Activated CD8-positive, alpha-beta T cell treated with anti-CD3 and anti-CD28 coated beads, Interleukin-2, amount 10 ng/mL, durations not matched to agents 7 days and 5 days (primary cell): Measurements from ENCODE around the gene PGLYRP4. TPM values are rescaled to one million over a fixed set of nuclear protein-coding genes. Genes with fewer than 3 reads are reported as not detected.

Experiments
- ATAC-seq: fragments of 150-1000 bp; cut with Tn5 transposase; one replicate; pipeline ENCODE4 v1.10.0; 2021; ENCODE audit warnings: moderate library complexity
- CTCF ChIA-PET: fragments of 350-600 bp; sonication (Branson Sonifier 250); formaldehyde crosslinking; loops from one replicate; lab custom pipeline; 2021; ENCODE audit warnings: antibody characterized with exemption; lab: Charles Lee
- POLR2A ChIA-PET: fragments of 350-600 bp; sonication (Branson Sonifier 250); formaldehyde crosslinking; loops from one replicate; lab custom pipeline; 2021; ENCODE audit warnings: antibody characterized with exemption; lab: Charles Lee
- DNase-seq: peaks from one replicate; pipeline ENCODE4 v3.0.0-alpha.2; 2020
- H3K27ac Mint-ChIP-seq: one replicate; pipeline ENCODE4 v1.8.0; 2021; ENCODE audit warnings: mild to moderate bottlenecking, mixed read lengths
- H3K27me3 Mint-ChIP-seq: one replicate; pipeline ENCODE4 v1.8.0; 2021; ENCODE audit warnings: low read depth, mixed read lengths
- H3K36me3 Mint-ChIP-seq: one replicate; pipeline ENCODE4 v1.8.0; 2021; ENCODE audit warnings: low read depth, mixed read lengths
- H3K4me1 Mint-ChIP-seq: one replicate; pipeline ENCODE4 v1.8.0; 2021; ENCODE audit warnings: low read depth, mixed read lengths
- H3K4me3 Mint-ChIP-seq: one replicate; pipeline ENCODE4 v1.8.0; 2021; ENCODE audit warnings: mild to moderate bottlenecking, mixed read lengths
- H3K9me3 Mint-ChIP-seq: one replicate; pipeline ENCODE4 v1.8.0; 2022; ENCODE audit warnings: mixed read lengths; ENCODE audit not compliant: insufficient read depth
- total RNA-seq, 2 experiments: library from RNA; stranded (reverse); gene quantifications; one replicate each; pipeline ENCODE4 v1.2.3, GENCODE V29; 2021

The PGLYRP4 gene, protein sequence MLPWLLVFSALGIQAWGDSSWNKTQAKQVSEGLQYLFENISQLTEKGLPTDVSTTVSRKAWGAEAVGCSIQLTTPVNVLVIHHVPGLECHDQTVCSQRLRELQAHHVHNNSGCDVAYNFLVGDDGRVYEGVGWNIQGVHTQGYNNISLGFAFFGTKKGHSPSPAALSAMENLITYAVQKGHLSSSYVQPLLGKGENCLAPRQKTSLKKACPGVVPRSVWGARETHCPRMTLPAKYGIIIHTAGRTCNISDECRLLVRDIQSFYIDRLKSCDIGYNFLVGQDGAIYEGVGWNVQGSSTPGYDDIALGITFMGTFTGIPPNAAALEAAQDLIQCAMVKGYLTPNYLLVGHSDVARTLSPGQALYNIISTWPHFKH
- total RNA-seq = not detected

DNA sequence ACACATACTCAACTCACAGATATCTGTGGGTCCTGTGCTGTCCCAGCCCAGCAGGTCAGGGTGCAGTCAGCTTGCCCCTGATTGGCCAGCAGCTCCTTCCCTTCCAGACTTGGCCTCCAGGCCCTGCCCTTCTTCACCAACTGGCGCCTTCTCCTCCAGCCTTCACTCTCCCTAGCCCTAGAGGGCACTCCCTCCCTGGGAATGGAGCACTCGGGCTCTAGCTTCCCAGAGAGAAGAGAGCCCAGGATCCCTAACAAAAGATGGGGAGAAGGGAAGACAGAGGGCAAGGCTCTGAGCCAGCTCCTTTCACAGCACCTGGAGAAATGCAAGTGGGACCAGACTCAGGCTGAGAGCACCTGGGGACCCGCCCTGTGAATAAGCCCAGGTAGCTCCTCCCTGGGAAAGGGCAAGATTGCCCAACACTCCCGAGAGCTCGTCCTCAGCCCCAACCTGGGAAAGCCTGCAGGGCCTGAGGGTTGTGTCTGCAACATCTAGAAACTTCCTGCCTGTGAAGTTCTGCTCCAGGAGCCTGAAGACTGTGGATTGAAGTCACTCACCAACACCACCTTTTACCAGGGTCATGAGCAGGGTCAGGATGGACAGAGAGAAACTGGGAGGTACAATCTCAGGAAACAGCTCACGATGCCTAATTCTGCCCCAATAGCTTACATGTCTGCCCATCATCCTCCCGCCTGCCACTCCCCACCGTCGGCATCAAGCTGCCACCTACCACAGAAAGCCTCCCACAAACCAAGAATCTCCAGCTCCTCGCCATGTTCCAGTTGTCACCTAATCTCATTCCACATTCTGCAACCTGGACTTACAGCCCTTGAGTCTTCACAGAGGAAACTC, at the start of gene PGLYRP4:
Gene PGLYRP4 (minus strand): TSS at position 331 of the 852 bp plus-strand sequence. CDS start 909 bp downstream, outside the sequence.
- DNase-seq = peak; percentile 11
- ChIA-PET POLR2A (no interaction called here), CTCF (interaction anchor here (0.6 to 1.0 kb wide), 2 partner anchors 13 to 146 kb away, joined by 3 to 4 read pairs; no protein-coding TSS in a partner anchor)
- H3K36me3 Mint-ChIP-seq = no peaks in the 10 kb centered on the region
- H3K9me3 Mint-ChIP-seq = no peaks in the 10 kb centered on the region
- no peak within 1 kb of the TSS for H3K4me3 Mint-ChIP-seq
- no peak for ATAC-seq
- H3K4me1 Mint-ChIP-seq = peaks cover 28% of the 10 kb centered on the region
- no peak within 1 kb of the TSS for H3K27ac Mint-ChIP-seq
- H3K27me3 Mint-ChIP-seq = peaks cover 50% of the 10 kb centered on the region

DNA sequence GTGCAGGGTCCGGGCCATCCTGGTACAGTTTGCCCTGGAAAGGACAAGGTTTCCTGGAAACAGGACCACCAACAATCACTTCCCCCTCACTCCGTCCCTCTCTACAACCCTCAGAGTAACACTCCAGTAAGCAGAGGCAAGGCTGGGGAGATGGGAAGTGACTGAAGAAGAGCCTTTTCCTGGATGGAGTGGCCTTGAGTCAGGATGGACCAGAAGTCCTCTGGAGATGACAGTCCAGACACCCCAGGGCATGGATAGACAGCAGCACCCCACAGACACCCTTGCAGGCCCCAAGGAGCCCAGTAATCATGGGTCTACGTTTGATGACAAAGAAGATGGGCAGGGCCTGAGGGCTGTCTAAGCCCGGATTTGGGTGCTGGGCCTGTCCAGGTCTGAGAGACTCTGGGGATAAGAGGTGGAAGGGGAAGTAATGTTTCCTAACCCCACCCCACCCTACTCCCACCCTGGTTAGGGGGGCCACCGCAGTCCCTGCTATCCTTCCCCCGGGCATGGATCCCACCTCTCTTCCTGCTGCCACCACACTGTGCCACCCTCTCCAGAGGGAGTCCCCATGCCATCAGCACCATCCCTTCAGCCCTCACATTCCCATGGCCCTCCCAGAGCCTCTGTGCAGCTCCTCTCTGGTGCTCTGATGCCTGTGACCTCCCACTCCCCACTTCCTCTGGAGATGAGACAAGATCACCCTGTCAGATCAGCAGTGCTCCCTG, 49.4 kb upstream of the PGLYRP4 start:
- Mint-ChIP-seq H3K27ac (no peak overlapping the region), H3K9me3 (no peaks in the 10 kb centered on the region), H3K36me3 (no peaks in the 10 kb centered on the region), H3K27me3 (peaks cover under 1% of the 10 kb centered on the region), H3K4me3 (no peak overlapping the region), H3K4me1 (no peaks in the 10 kb centered on the region)
- no peak for ATAC-seq
- ChIA-PET CTCF (no interaction called here), POLR2A (no interaction called here)
- DNase-seq = no peak

GRCh38 chr1:153397051-153397923, 48.6 kb upstream of the PGLYRP4 start:
- ChIA-PET POLR2A (no interaction called here), CTCF (no interaction called here)
- H3K4me1 Mint-ChIP-seq = no peaks in the 10 kb centered on the region
- H3K4me3 Mint-ChIP-seq = no peak overlapping the region
- H3K9me3 Mint-ChIP-seq = no peaks in the 10 kb centered on the region
- H3K27ac Mint-ChIP-seq = no peak overlapping the region
- peaks cover 2% of the 10 kb centered on the region for H3K27me3 Mint-ChIP-seq
- DNase-seq (no peak), ATAC-seq (no peak)
- H3K36me3 Mint-ChIP-seq = no peaks in the 10 kb centered on the region

DNA sequence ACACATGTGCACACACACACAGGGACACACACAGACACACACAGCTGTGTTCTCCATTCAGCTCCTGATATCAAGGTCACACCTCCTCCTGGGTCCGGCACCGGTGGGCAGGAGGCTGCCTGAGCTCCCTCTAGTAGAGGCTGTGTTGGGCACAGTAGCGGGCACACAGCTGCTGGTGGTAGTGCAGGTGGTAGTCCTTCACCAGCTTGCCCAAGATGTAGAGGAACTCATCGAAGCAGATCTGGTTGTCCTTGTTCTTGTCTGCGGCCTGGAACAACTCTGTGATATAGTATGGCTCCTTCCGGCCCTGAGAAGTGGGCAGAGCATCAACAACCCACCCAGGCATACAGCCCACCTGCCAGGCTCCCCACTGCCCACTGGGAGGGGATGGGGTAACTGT, 47.8 kb upstream of the PGLYRP4 start:
- no peaks in the 10 kb centered on the region for H3K4me1 Mint-ChIP-seq
- POLR2A ChIA-PET = no interaction called here
- H3K27ac Mint-ChIP-seq = no peak overlapping the region
- no peaks in the 10 kb centered on the region for H3K36me3 Mint-ChIP-seq
- peaks cover 3% of the 10 kb centered on the region for H3K27me3 Mint-ChIP-seq
- H3K9me3 Mint-ChIP-seq = no peaks in the 10 kb centered on the region
- no peak for ATAC-seq
- H3K4me3 Mint-ChIP-seq = no peak overlapping the region
- DNase-seq = no peak
- CTCF ChIA-PET = no interaction called here

GRCh38 chr1:153395776-153396175, 47.1 kb upstream of the PGLYRP4 start:
- H3K4me3 Mint-ChIP-seq = no peak overlapping the region
- CTCF ChIA-PET = interaction anchor here (0.7 kb wide), 1 partner anchor 44 kb away, joined by 3 read pairs; no protein-coding TSS in a partner anchor
- POLR2A ChIA-PET = no interaction called here
- H3K27ac Mint-ChIP-seq = no peak overlapping the region
- H3K9me3 Mint-ChIP-seq = no peaks in the 10 kb centered on the region
- no peaks in the 10 kb centered on the region for H3K36me3 Mint-ChIP-seq
- H3K4me1 Mint-ChIP-seq = no peaks in the 10 kb centered on the region
- ATAC-seq (no peak), DNase-seq (no peak)
- H3K27me3 Mint-ChIP-seq = peaks cover 5% of the 10 kb centered on the region

GRCh38 chr1:153395136-153395685, 46.6 kb upstream of the PGLYRP4 start:
- ATAC-seq (no peak), DNase-seq (no peak)
- Mint-ChIP-seq H3K4me1 (no peaks in the 10 kb centered on the region), H3K9me3 (no peaks in the 10 kb centered on the region), H3K36me3 (no peaks in the 10 kb centered on the region), H3K4me3 (no peak overlapping the region), H3K27me3 (peaks cover 5% of the 10 kb centered on the region), H3K27ac (no peak overlapping the region)
- ChIA-PET CTCF (interaction anchor here (0.7 kb wide), 1 partner anchor 43 kb away, joined by 3 read pairs; no protein-coding TSS in a partner anchor), POLR2A (no interaction called here)

DNA sequence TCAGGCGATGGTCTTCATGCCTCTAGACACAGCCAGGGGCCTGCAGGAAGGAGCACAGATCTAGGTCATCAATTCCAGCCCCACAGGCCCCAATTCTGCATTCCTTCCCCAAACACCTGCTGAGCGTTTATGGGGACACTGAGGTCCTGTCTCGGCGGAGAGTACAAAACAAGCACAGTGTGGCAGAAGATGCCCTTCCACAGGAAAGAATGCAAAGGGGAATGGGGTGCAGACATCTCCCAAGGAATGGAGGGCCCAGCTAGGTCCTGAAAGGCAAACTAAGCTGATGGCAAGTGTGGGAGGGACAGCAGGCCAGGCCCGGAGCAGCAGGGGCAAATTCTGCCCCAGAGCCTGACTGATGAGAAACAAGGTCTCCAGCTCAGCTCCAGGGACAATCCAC, 45.8 kb upstream of the PGLYRP4 start:
- H3K4me1 Mint-ChIP-seq = no peaks in the 10 kb centered on the region
- no peak for ATAC-seq
- no peaks in the 10 kb centered on the region for H3K36me3 Mint-ChIP-seq
- DNase-seq = no peak
- CTCF ChIA-PET = no interaction called here
- no peaks in the 10 kb centered on the region for H3K9me3 Mint-ChIP-seq
- POLR2A ChIA-PET = interaction anchor here (0.6 kb wide), 1 partner anchor 19 kb away, joined by 3 read pairs; the partner anchor contains the start of gene S100A12
- peaks cover 8% of the 10 kb centered on the region for H3K27me3 Mint-ChIP-seq
- no peak overlapping the region for H3K27ac Mint-ChIP-seq
- no peak overlapping the region for H3K4me3 Mint-ChIP-seq

- no peaks in the 10 kb centered on the region for H3K9me3 Mint-ChIP-seq
- ATAC-seq (no peak), DNase-seq (no peak)
- H3K4me1 Mint-ChIP-seq = no peaks in the 10 kb centered on the region
- ChIA-PET CTCF (no interaction called here), POLR2A (interaction anchor here (0.6 kb wide), 1 partner anchor 18 kb away, joined by 3 read pairs; the partner anchor contains the start of gene S100A12)
- H3K27me3 Mint-ChIP-seq = peaks cover 9% of the 10 kb centered on the region
- H3K4me3 Mint-ChIP-seq = no peak overlapping the region
- H3K36me3 Mint-ChIP-seq = no peaks in the 10 kb centered on the region
- H3K27ac Mint-ChIP-seq = no peak overlapping the region
Observed at GRCh38 chr1:153393926-153394325, 45.3 kb upstream of the PGLYRP4 start.

- Mint-ChIP-seq H3K27ac (no peak overlapping the region), H3K4me1 (no peaks in the 10 kb centered on the region), H3K27me3 (peaks cover 9% of the 10 kb centered on the region), H3K4me3 (no peak overlapping the region), H3K36me3 (no peaks in the 10 kb centered on the region), H3K9me3 (no peaks in the 10 kb centered on the region)
- POLR2A ChIA-PET = no interaction called here
- ATAC-seq = no peak
- DNase-seq = no peak
- CTCF ChIA-PET = no interaction called here
Observed at GRCh38 chr1:153392822-153393221, 44.2 kb upstream of the PGLYRP4 start.

DNA sequence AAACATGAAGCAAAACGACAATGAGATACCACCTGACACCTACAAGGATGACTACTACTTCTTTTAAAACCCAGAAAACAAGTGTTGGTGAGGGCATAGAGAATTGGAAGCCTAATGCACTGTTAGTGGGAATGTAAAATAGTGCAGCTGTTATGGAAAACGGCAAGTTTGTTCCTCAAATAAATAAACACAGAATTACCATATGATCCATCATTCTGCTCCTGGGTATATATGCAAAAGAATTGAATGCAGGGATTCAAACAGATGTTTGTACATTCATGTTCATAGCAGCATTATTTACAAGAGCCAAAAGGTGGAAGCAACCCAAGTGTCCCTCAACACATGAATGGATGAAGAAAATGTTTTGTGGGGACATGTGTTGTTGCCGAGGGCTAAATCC, 43.6 kb upstream of the PGLYRP4 start:
- no peak overlapping the region for H3K27ac Mint-ChIP-seq
- no peak for DNase-seq
- H3K9me3 Mint-ChIP-seq = no peaks in the 10 kb centered on the region
- ATAC-seq = no peak
- H3K4me1 Mint-ChIP-seq = no peaks in the 10 kb centered on the region
- POLR2A ChIA-PET = no interaction called here
- no peaks in the 10 kb centered on the region for H3K36me3 Mint-ChIP-seq
- H3K4me3 Mint-ChIP-seq = no peak overlapping the region
- H3K27me3 Mint-ChIP-seq = peaks cover 9% of the 10 kb centered on the region
- CTCF ChIA-PET = no interaction called here
